NK-92 treated with Interleukin-12 subunit alpha and Interleukin-12 subunit beta, amount 100 ng/mL, for 24 hours (cell line): ENCODE results near the gene CD84.
"Not testable (repeated sequence)": the region's sequence is repeated elsewhere in the genome, so short reads cannot be mapped to it uniquely, and the experiment has no call there.

ENCODE experiments used
- DNase-seq: peaks from one replicate; lab custom pipeline; 2025; lab: John Stamatoyannopoulos, UW

The CD84 gene

GRCh38 chr1:160569806-160570205, 9.5 kb downstream of the CD84 start:
- DNase-seq = no peak

- DNase-seq = peak; percentile 33
Measured at GRCh38 chr1:160567858-160568682, 11.2 kb downstream of the CD84 start.

GRCh38 chr1:160567341-160567740, 12.0 kb downstream of the CD84 start:
- DNase-seq = no peak

GRCh38 chr1:160565564-160565963, 13.7 kb downstream of the CD84 start:
- DNase-seq = no peak

GRCh38 chr1:160563230-160563629, 16.1 kb downstream of the CD84 start:
- not testable (repeated sequence) for DNase-seq

- DNase-seq = not testable (repeated sequence)
Measured at GRCh38 chr1:160562745-160563144, 16.6 kb downstream of the CD84 start.

GRCh38 chr1:160560806-160561205, 18.5 kb downstream of the CD84 start:
- no peak for DNase-seq

GRCh38 chr1:160560045-160560705, 19.1 kb downstream of the CD84 start:
- DNase-seq = no peak

GRCh38 chr1:160559437-160559836, 19.9 kb downstream of the CD84 start:
- DNase-seq = not testable (repeated sequence)

GRCh38 chr1:160558660-160559380, 20.5 kb downstream of the CD84 start:
- DNase-seq = no peak

GRCh38 chr1:160553778-160554177, 25.5 kb downstream of the CD84 start:
- DNase-seq = no peak

- no peak for DNase-seq
Measured at GRCh38 chr1:160552425-160552824, 26.9 kb downstream of the CD84 start.

GRCh38 chr1:160550572-160551034, 28.7 kb downstream of the CD84 start:
- DNase-seq = no peak

GRCh38 chr1:160549665-160550006, 29.7 kb downstream of the CD84 start:
- DNase-seq = no peak

GRCh38 chr1:160548960-160549664, 30.2 kb downstream of the CD84 start:
- DNase-seq = no peak

GRCh38 chr1:160548183-160548582, 31.1 kb downstream of the CD84 start:
- DNase-seq = no peak

- DNase-seq = no peak
Measured at GRCh38 chr1:160547422-160547821, 31.9 kb downstream of the CD84 start.

GRCh38 chr1:160546942-160547341, 32.4 kb downstream of the CD84 start:
- no peak for DNase-seq

- DNase-seq = no peak
Measured at GRCh38 chr1:160544647-160545046, 34.6 kb downstream of the CD84 start.

GRCh38 chr1:160542303-160542945, 36.9 kb downstream of the CD84 start:
- no peak for DNase-seq

- DNase-seq = no peak
Measured at GRCh38 chr1:160541622-160542302, 37.5 kb downstream of the CD84 start.
